Fibroblast of lung (primary cell): ENCODE data around the gene GNAL. TPM values are rescaled to one million over a fixed set of nuclear protein-coding genes. Genes with fewer than 3 reads are reported as not detected.
"Not testable (repeated sequence)": the region's sequence is repeated elsewhere in the genome, so short reads cannot be mapped to it uniquely, and the experiment has no call there.

Source experiments
- DNase-seq, 2 donors: peaks; one replicate each; pipeline versions ENCODE4 v3.0.0 to v3.0.0-alpha.2; 2010; ENCODE audit warnings: low read depth in 2 of 2
- H2AFZ ChIP-seq: 2 replicates; pipeline ENCODE4 v1.5.1; 2012; ENCODE audit warnings: low read length, control low read depth, inconsistent platforms
- H3K27ac ChIP-seq: 2 replicates; pipeline ENCODE4 v1.5.1; 2011; ENCODE audit warnings: low read length, control low read depth; ENCODE audit not compliant: insufficient read depth
- H3K27me3 ChIP-seq: 2 replicates; pipeline ENCODE4 v1.5.1; 2011; ENCODE audit warnings: mild to moderate bottlenecking, low read length; ENCODE audit not compliant: control insufficient read depth, insufficient read depth
- H3K36me3 ChIP-seq: 2 replicates; pipeline ENCODE4 v1.5.1; 2011; ENCODE audit warnings: low read length; ENCODE audit not compliant: control insufficient read depth, insufficient read depth
- H3K4me1 ChIP-seq: 2 replicates; pipeline ENCODE4 v1.5.1; 2011; ENCODE audit warnings: low read length; ENCODE audit not compliant: control insufficient read depth, insufficient read depth; ENCODE audit errors: extremely low read depth
- H3K4me2 ChIP-seq: 2 replicates; pipeline ENCODE4 v1.5.1; 2011; ENCODE audit warnings: low read length, control low read depth; ENCODE audit not compliant: insufficient read depth; ENCODE audit errors: extremely low read depth
- H3K4me3 ChIP-seq, 4 experiments: fragments of 200-600 bp in 1 of 4; sonication (generic) in 1 of 4; replicated peaks in 1 of 4; 2 replicates each; pipeline ENCODE4 v1.5.1; 2011 to 2016; ENCODE audit warnings: low read length in 4 of 4, low read depth in 3 of 4, mild to moderate bottlenecking in 3 of 4, control low read depth in 2 of 4, inconsistent platforms in 1 of 4, mixed read lengths in 1 of 4; ENCODE audit not compliant: insufficient read depth in 1 of 4; ENCODE audit errors: control extremely low read depth in 1 of 4
- H3K79me2 ChIP-seq: 2 replicates; pipeline ENCODE4 v1.5.1; 2012; ENCODE audit warnings: mild to moderate bottlenecking, low read length, inconsistent platforms; ENCODE audit not compliant: control insufficient read depth, insufficient read depth
- H3K9ac ChIP-seq: 2 replicates; pipeline ENCODE4 v1.5.1; 2011; ENCODE audit warnings: mild to moderate bottlenecking, low read length, control low read depth; ENCODE audit not compliant: insufficient read depth
- H3K9me3 ChIP-seq: 2 replicates; pipeline ENCODE4 v1.5.1; 2012; ENCODE audit warnings: low read depth, low read length; ENCODE audit not compliant: control insufficient read depth, insufficient read depth
- H4K20me1 ChIP-seq: 2 replicates; pipeline ENCODE4 v1.5.1; 2011; ENCODE audit warnings: low read length; ENCODE audit not compliant: control insufficient read depth, insufficient read depth; ENCODE audit errors: extremely low read depth
- CTCF ChIP-seq, 2 donors: IDR thresholded peaks in 1 of 2; conservative IDR thresholded peaks in 1 of 2; 1 replicate in 1 of 2; 2 replicates in 1 of 2; pipeline ENCODE4 v1.5.1; 2011 to 2012; ENCODE audit warnings: low read length in 2 of 2, control low read depth in 1 of 2, inconsistent platforms in 1 of 2, low read depth in 1 of 2, mild to moderate bottlenecking in 1 of 2
- EZH2 ChIP-seq: IDR thresholded peaks from 2 replicates; pipeline ENCODE4 v1.5.1; 2012; ENCODE audit warnings: low read length, control low read depth, mild to moderate bottlenecking; ENCODE audit errors: missing control alignments
- polyA plus RNA-seq, 2 donors: library from polyadenylated mRNA; depleted of rRNA in 1 of 2; stranded (reverse) in 1 of 2; unstranded in 1 of 2; fragments of >200 nt; gene quantifications; 2 replicates each; pipeline ENCODE4 v1.2.1, GENCODE V29; 2011 to 2012; ENCODE audit warnings: missing spikeins in 1 of 2
- total RNA-seq: library from RNA; depleted of rRNA; stranded (reverse); fragments of >200 nt; gene quantifications from 2 replicates; pipeline ENCODE4 v1.2.1, GENCODE V29; 2014

Gene GNAL
- total and polyA plus RNA-seq, 2 donors (not counting 1 experiment from before 2014, with no cell fraction given): 0.05 to 0.50 TPM

GRCh38 chr18:11909061-11909455 is 220.0 kb downstream of the GNAL start:
- DNase-seq: peak in 1 of 2 donors; percentile 29
- H3K79me2 ChIP-seq: peaks cover 4% of the 10 kb centered on the region
- TF ChIP-seq CTCF (conservative IDR thresholded peaks at IDR 0.05 in 1 of 2, IDR thresholded peaks at IDR 0.05 in 1 of 2; ENCODE audit: low read depth in 1 of 2, low read length in 2 of 2) (no peak), EZH2 (no peak)

GRCh38 chr18:11909591-11910026 is 220.5 kb downstream of the GNAL start:
- Histone ChIP-seq H3K4me1 (peaks cover 5% of the 10 kb centered on the region), H3K9me3 (no peaks in the 10 kb centered on the region), H2AFZ (no peak overlapping the region), H3K4me3 (peak overlapping the region in 2 of 4 experiments; percentile 59 to 89), H3K27me3 (no peaks in the 10 kb centered on the region), H3K27ac (peak overlapping the region; percentile 1), H4K20me1 (no peaks in the 10 kb centered on the region), H3K79me2 (peaks cover 4% of the 10 kb centered on the region), H3K9ac (no peak overlapping the region), H3K4me2 (peak overlapping the region; percentile 84), H3K36me3 (no peaks in the 10 kb centered on the region)
- TF ChIP-seq CTCF (conservative IDR thresholded peaks at IDR 0.05 in 1 of 2, IDR thresholded peaks at IDR 0.05 in 1 of 2; ENCODE audit: low read depth in 1 of 2, low read length in 2 of 2) (no peak), EZH2 (no peak)
- peak; percentile 26 to 36 for DNase-seq

More at GRCh38 chr18:11909061-11909455, 220.0 kb downstream of the GNAL start:
- H3K27ac ChIP-seq: peak overlapping the region; percentile 96
- no peaks in the 10 kb centered on the region for H3K27me3 ChIP-seq
- peaks cover 5% of the 10 kb centered on the region for H3K4me1 ChIP-seq
- no peaks in the 10 kb centered on the region for H4K20me1 ChIP-seq
- peak overlapping the region; percentile 84 for H3K4me2 ChIP-seq
- no peaks in the 10 kb centered on the region for H3K9me3 ChIP-seq
- peak overlapping the region; percentile 98 for H3K9ac ChIP-seq
- H3K36me3 ChIP-seq: no peaks in the 10 kb centered on the region
- peak overlapping the region; percentile 59 to 89 (median 72) for H3K4me3 ChIP-seq
- no peak overlapping the region for H2AFZ ChIP-seq

GRCh38 chr18:11916880-11917279 is 227.8 kb downstream of the GNAL start:
- not testable (repeated sequence) for H3K4me2 ChIP-seq, H3K79me2 ChIP-seq, H2AFZ ChIP-seq, H3K27ac ChIP-seq, H3K4me1 ChIP-seq, H3K9ac ChIP-seq, H3K36me3 ChIP-seq, DNase-seq, H4K20me1 ChIP-seq, H3K9me3 ChIP-seq, H3K27me3 ChIP-seq, H3K4me3 ChIP-seq

- H4K20me1 ChIP-seq, H3K9ac ChIP-seq, H3K27ac ChIP-seq: not testable (repeated sequence)
These were observed 230.5 kb downstream of the GNAL start for GRCh38 chr18:11919522-11919921.

More at GRCh38 chr18:11919522-11919921, 230.5 kb downstream of the GNAL start:
- DNase-seq, H3K4me2 ChIP-seq, H3K27me3 ChIP-seq, H3K4me3 ChIP-seq, H3K79me2 ChIP-seq, H3K36me3 ChIP-seq, H2AFZ ChIP-seq, H3K4me1 ChIP-seq, H3K9me3 ChIP-seq: not testable (repeated sequence)
